ENCODE results near the gene MELTF. TPM values are rescaled to one million over a fixed set of nuclear protein-coding genes. Genes with fewer than 3 reads are reported as not detected.

Gene MELTF
- total and polyA plus RNA-seq, 2 of the 13 experiments (the other 11 are each of a cell fraction or from before 2014, with no cell fraction given): 3.2 to 7.5 TPM

DNA sequence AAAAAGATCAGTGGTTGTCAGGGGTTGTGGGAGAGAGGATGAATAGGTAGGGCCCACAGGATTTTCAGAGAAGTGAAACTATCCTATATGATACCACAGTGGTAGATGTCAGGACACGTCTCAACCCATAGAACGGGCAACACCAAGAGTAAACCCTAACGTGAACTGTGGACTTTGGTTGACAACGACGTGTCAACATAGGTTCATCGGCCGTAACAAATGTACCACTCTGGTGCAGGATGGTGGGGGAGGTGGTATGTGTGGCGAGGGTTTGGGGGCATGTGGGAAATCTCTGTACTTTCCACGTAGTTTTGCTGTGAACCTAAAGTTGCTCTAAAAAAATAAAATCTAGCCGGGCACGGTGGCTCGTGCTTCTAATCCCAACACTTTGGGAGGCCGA lies 48.0 kb downstream of the MELTF start (continued):
- TF ChIP-seq NR2F2 (IDR thresholded peaks at IDR 0.05; ENCODE audit: borderline replicate concordance, low read depth) (no peak), SNAPC2 (CRISPR knock-in tag; IDR thresholded peaks at IDR 0.05) (no peak), ZFX (CRISPR knock-in tag; IDR thresholded peaks at IDR 0.05; ENCODE audit: low read depth) (peak; percentile 57; the same call in 1 of the 2 replicates), TRIM24 (CRISPR knock-in tag; IDR thresholded peaks at IDR 0.05) (no peak), CC2D1A (CRISPR knock-in tag; IDR thresholded peaks at IDR 0.05) (no peak), KAT7 (CRISPR knock-in tag; IDR thresholded peaks at IDR 0.05; ENCODE audit: borderline replicate concordance) (no peak), NPAS2 (CRISPR knock-in tag; IDR thresholded peaks at IDR 0.05; ENCODE audit: borderline replicate concordance) (no peak), GZF1 (CRISPR knock-in tag; IDR thresholded peaks at IDR 0.05) (no peak)
- TF ChIP-seq, protein P1, sequence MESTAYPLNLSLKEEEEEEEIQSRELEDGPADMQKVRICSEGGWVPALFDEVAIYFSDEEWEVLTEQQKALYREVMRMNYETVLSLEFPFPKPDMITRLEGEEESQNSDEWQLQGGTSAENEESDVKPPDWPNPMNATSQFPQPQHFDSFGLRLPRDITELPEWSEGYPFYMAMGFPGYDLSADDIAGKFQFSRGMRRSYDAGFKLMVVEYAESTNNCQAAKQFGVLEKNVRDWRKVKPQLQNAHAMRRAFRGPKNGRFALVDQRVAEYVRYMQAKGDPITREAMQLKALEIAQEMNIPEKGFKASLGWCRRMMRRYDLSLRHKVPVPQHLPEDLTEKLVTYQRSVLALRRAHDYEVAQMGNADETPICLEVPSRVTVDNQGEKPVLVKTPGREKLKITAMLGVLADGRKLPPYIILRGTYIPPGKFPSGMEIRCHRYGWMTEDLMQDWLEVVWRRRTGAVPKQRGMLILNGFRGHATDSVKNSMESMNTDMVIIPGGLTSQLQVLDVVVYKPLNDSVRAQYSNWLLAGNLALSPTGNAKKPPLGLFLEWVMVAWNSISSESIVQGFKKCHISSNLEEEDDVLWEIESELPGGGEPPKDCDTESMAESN (CRISPR knock-in tag; conservative IDR thresholded peaks at IDR 0.05): no peak; the same call in 1 of the 2 replicates
- TF ChIP-seq, protein P2, sequence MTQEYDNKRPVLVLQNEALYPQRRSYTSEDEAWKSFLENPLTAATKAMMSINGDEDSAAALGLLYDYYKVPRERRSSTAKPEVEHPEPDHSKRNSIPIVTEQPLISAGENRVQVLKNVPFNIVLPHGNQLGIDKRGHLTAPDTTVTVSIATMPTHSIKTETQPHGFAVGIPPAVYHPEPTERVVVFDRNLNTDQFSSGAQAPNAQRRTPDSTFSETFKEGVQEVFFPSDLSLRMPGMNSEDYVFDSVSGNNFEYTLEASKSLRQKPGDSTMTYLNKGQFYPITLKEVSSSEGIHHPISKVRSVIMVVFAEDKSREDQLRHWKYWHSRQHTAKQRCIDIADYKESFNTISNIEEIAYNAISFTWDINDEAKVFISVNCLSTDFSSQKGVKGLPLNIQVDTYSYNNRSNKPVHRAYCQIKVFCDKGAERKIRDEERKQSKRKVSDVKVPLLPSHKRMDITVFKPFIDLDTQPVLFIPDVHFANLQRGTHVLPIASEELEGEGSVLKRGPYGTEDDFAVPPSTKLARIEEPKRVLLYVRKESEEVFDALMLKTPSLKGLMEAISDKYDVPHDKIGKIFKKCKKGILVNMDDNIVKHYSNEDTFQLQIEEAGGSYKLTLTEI (CRISPR knock-in tag; conservative IDR thresholded peaks at IDR 0.05): no peak
- TF ChIP-seq, protein P3, sequence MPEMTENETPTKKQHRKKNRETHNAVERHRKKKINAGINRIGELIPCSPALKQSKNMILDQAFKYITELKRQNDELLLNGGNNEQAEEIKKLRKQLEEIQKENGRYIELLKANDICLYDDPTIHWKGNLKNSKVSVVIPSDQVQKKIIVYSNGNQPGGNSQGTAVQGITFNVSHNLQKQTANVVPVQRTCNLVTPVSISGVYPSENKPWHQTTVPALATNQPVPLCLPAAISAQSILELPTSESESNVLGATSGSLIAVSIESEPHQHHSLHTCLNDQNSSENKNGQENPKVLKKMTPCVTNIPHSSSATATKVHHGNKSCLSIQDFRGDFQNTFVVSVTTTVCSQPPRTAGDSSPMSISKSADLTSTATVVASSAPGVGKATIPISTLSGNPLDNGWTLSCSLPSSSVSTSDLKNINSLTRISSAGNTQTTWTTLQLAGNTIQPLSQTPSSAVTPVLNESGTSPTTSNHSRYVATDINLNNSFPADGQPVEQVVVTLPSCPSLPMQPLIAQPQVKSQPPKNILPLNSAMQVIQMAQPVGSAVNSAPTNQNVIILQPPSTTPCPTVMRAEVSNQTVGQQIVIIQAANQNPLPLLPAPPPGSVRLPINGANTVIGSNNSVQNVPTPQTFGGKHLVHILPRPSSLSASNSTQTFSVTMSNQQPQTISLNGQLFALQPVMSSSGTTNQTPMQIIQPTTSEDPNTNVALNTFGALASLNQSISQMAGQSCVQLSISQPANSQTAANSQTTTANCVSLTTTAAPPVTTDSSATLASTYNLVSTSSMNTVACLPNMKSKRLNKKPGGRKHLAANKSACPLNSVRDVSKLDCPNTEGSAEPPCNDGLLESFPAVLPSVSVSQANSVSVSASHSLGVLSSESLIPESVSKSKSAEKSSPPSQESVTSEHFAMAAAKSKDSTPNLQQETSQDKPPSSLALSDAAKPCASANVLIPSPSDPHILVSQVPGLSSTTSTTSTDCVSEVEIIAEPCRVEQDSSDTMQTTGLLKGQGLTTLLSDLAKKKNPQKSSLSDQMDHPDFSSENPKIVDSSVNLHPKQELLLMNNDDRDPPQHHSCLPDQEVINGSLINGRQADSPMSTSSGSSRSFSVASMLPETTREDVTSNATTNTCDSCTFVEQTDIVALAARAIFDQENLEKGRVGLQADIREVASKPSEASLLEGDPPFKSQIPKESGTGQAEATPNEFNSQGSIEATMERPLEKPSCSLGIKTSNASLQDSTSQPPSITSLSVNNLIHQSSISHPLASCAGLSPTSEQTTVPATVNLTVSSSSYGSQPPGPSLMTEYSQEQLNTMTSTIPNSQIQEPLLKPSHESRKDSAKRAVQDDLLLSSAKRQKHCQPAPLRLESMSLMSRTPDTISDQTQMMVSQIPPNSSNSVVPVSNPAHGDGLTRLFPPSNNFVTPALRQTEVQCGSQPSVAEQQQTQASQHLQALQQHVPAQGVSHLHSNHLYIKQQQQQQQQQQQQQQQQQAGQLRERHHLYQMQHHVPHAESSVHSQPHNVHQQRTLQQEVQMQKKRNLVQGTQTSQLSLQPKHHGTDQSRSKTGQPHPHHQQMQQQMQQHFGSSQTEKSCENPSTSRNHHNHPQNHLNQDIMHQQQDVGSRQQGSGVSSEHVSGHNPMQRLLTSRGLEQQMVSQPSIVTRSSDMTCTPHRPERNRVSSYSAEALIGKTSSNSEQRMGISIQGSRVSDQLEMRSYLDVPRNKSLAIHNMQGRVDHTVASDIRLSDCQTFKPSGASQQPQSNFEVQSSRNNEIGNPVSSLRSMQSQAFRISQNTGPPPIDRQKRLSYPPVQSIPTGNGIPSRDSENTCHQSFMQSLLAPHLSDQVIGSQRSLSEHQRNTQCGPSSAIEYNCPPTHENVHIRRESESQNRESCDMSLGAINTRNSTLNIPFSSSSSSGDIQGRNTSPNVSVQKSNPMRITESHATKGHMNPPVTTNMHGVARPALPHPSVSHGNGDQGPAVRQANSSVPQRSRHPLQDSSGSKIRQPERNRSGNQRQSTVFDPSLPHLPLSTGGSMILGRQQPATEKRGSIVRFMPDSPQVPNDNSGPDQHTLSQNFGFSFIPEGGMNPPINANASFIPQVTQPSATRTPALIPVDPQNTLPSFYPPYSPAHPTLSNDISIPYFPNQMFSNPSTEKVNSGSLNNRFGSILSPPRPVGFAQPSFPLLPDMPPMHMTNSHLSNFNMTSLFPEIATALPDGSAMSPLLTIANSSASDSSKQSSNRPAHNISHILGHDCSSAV (CRISPR knock-in tag; IDR thresholded peaks at IDR 0.05; ENCODE audit: borderline replicate concordance): no peak
- TF ChIP-seq, protein P4, sequence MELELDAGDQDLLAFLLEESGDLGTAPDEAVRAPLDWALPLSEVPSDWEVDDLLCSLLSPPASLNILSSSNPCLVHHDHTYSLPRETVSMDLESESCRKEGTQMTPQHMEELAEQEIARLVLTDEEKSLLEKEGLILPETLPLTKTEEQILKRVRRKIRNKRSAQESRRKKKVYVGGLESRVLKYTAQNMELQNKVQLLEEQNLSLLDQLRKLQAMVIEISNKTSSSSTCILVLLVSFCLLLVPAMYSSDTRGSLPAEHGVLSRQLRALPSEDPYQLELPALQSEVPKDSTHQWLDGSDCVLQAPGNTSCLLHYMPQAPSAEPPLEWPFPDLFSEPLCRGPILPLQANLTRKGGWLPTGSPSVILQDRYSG (CRISPR knock-in tag; IDR thresholded peaks at IDR 0.05): no peak
- TF ChIP-seq, protein P5, sequence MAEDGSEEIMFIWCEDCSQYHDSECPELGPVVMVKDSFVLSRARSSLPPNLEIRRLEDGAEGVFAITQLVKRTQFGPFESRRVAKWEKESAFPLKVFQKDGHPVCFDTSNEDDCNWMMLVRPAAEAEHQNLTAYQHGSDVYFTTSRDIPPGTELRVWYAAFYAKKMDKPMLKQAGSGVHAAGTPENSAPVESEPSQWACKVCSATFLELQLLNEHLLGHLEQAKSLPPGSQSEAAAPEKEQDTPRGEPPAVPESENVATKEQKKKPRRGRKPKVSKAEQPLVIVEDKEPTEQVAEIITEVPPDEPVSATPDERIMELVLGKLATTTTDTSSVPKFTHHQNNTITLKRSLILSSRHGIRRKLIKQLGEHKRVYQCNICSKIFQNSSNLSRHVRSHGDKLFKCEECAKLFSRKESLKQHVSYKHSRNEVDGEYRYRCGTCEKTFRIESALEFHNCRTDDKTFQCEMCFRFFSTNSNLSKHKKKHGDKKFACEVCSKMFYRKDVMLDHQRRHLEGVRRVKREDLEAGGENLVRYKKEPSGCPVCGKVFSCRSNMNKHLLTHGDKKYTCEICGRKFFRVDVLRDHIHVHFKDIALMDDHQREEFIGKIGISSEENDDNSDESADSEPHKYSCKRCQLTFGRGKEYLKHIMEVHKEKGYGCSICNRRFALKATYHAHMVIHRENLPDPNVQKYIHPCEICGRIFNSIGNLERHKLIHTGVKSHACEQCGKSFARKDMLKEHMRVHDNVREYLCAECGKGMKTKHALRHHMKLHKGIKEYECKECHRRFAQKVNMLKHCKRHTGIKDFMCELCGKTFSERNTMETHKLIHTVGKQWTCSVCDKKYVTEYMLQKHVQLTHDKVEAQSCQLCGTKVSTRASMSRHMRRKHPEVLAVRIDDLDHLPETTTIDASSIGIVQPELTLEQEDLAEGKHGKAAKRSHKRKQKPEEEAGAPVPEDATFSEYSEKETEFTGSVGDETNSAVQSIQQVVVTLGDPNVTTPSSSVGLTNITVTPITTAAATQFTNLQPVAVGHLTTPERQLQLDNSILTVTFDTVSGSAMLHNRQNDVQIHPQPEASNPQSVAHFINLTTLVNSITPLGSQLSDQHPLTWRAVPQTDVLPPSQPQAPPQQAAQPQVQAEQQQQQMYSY (CRISPR knock-in tag; IDR thresholded peaks at IDR 0.05): no peak

All from HepG2 (cell line).